Stimulated activated CD4-positive, alpha-beta T cell treated with anti-CD3 and anti-CD28 coated beads, Interleukin-15, amount 100 ng/mL, for 24 hours (primary cell): ENCODE data around the gene NR4A1.

Experiments used
- DNase-seq: peaks from one replicate; pipeline ENCODE4 v3.0.0-alpha.2; 2020

NR4A1 gene

DNA sequence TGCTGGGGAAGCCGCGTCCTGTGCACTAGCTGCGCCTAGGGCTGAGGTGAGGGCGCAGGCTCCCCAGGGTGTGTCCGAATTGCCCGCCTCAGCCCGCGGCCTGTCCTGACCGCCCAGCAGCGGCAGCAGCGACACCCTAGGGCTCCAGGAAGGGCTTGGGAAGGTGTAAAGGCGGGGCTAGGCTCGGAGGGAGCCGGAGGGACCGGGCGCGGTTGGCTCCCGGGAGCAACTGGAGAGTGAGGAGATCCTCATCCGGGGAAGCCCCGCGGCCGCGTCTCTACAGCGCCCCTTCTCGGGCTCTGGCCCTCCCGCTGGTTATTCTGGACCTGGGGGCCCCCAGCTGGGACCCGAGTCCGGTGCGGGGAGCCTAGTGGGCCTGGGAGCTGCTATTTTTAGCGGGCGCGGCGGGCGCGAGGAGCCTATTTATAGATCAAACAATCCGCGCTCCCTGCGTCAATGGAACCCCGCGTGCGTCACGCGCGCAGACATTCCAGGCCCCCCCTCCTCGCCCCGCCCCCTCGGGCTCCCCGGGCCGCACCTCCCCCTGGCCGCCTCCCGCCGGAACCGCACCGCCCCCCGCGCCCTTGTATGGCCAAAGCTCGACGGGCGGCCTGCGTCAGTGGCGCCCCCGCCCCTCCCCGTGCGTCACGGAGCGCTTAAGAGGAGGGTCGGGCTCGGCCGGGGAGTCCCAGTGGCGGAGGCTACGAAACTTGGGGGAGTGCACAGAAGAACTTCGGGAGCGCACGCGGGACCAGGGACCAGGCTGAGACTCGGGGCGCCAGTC, at the start of gene NR4A1:
Gene NR4A1, plus strand, starts transcription at position 685 of the 784 bp plus-strand sequence. CDS start 2,887 bp downstream, outside the sequence.
- peak; percentile 99 for DNase-seq

DNA sequence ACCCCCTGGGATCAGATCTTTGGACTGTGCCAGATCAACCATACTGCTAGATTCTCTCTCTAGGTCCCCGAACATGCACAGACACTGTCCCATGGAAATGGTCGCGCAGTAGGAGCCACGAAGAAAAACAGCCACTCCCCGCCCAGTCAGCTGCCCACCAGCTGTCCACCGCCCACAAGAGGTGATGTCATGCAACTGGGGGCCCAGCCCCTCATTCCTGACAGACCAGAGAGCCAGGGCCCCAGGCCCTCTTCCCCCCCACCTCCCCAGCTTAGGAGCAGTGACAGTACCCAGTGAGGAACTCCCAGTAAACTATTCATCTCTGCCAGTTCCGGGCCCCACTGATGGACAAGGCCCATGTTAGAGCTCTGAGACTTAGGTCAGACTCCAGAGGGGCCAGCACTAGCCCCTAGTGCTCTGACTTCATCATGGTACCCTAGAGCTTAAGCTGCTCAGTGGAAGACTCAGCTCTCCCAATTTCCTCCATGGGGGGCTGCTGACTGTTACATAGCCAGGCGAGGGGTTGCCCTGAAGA, 48.2 kb upstream of the NR4A1 start:
- no peak for DNase-seq

DNA sequence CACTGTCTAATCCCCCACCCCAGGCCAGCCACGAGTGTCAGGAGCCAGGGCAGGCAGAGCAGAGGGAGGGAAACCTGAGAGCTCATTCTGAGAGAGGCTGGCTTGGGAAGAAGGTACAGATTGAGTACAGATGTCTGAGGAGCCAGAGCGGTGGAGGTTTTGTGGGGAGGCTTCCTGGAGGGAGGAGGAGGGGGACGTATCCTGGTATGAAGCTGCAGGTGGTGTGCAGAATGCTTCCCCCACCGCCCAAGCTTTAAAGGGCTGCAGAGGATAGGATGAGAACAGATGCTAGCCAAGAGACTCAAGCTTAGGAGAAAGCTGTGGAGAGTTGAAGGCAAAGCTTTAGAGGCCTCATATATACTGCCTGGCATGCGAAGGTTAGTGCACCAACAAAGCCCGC, 47.7 kb upstream of the NR4A1 start:
- no peak for DNase-seq

DNA sequence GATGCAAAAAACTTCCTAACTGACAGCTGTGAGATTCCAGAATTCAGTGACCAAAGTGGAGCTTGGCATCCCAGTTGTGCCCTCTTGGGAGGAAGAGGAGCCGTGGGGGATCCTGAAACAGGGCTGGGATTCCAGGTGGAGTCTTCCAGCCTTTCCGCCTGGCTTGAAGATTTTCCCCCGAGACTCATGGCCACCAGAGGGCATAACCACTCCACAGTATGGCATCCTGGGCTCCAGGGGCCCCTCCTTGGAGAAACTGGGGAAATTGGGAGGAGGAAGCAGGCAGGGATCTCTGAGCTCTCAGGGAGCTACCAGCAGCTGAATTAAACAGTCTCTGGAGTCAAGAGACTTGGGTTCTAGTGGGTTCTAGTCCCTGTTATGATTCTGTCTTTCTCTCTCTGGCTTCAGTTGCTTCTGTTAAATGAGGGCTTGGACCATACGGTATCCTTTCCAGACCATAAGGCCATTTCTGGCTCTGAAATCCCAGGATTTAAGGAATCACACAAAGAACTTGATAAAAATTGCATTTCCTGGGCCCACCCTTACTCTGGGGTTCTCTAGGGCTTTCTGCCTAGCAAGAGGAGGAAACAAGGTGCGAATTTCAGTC, 47.1 kb upstream of the NR4A1 start:
- no peak for DNase-seq

DNA sequence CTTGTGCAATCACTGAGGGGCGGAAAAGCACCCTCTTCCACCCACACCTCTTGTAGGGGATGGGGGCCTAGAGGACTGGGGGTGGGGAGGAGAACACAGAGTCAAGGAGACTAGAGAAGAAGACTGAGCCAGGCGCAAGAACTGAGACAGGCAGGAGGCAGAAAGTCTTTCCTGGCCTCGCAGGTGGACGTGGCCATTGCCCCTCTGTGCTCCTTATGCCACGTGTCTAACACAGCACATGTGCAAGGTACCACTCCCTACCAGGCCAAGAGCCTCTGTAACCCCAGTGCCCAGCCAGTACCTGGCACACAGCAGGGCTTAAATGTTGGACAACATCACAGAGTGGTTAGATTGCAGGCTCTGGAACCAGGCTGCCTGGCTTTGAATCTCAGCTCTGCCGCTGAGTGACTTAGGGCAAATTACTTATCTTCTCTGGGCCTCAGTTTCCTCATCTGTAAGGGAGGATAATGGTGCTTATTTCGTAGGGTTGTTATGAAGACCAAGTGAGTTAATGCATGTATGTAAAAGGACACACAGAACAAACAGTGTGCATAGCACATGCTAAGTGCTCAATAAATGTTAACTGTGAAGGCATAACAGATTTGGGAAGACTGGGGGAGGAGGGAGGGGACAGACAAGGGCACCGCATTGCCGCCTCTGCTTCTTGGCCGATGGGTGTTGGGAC, 45.9 kb upstream of the NR4A1 start:
- no peak for DNase-seq

DNA sequence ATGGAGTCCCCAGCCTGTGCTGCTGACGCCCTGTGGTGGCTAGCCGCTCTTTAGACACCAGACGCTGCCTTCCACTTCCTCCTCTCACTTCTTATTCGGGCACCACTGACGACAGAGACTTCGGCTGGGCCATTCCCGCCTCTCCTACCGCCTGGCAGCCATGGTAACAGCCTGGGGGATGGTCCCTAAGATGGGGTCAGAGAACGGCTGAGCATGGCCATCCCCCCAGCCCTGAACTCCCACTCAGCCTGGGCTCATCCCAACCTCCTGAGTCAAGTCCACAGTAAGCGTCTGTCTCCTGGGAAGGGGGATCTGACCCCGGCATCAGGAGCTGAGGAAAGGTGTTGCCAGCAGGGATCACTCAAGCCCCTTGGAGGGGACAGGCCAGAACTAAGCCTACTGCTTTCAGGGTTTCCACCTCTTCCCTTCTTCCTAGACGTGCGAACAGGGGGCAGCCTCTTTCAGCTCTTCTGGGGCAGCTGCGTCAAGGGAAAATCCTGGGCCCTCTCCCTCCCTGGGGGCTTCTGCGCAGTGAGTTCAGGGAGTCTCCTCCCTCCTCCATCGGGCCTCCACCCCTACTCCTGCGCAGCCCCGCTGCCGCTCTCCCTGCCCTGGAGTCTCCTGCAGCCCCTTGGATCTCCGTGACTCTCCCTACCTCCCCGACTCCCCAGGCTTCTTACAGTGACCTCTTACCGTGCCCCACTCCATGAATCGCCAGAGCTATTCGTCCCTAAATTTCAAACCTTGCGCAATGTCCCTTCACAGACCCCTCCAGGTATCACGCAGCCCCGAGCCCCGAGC, 45.1 kb upstream of the NR4A1 start:
- no peak for DNase-seq

DNA sequence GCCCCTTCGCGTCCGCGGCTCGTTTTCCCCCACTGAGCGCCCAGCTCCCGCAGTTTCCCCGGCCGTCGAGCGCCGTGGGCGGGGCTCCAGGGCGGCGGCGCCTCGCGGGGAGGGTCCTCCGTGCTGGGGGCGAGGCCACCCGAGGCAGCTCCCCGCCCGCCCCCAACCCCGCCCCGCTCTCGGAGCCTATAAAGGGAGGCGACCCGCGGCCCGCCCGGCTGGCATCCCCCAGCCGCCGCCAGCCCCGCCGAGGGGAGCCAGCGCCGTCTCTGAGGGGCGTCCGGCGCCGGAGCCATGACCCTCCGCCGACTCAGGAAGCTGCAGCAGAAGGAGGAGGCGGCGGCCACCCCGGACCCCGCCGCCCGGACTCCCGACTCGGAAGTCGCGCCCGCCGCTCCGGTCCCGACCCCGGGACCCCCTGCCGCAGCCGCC, 44.5 kb upstream of the NR4A1 start, which contains the start of gene TAMALIN:
Gene TAMALIN, plus strand, starts transcription at position 221 of the 432 bp plus-strand sequence. Its CDS starts 74 bp downstream, at position 295.
- DNase-seq: peak; percentile 83

DNA sequence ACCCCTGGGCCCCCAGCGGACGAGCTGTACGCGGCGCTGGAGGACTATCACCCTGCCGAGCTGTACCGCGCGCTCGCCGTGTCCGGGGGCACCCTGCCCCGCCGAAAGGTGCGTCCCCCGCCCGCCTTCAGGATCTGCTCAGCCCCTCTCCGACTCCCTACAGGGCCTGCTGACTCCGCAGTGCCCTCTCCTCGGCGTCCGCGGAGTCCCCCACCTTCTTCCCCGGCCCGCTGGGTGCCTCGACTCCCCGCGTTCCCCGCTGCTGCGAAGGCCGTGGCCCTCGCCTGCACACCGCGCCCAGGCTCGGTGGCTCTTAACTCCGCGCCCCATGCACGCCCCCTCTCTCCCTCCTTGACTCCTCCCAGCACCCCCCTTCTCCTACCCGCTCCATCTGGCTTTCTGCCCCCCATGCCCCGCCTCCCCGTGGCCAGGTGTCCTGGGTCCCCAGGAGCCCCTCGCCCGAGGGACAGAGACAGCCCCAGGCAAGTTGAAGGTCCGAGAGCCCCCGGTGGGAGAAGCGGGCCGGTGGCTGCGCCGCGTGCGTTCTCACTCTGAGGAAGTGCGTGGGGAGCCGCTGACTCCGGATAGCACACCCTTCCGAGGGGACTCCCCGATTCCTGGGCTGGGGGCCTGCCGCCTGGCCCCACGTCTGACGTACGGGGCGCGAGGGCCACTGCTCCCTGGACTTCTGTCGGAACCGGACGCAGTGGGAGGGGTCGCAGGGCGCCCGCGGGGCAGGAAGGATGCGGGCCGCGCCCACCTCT, 43.9 kb upstream of the NR4A1 start:
- peak; percentile 62 for DNase-seq

DNA sequence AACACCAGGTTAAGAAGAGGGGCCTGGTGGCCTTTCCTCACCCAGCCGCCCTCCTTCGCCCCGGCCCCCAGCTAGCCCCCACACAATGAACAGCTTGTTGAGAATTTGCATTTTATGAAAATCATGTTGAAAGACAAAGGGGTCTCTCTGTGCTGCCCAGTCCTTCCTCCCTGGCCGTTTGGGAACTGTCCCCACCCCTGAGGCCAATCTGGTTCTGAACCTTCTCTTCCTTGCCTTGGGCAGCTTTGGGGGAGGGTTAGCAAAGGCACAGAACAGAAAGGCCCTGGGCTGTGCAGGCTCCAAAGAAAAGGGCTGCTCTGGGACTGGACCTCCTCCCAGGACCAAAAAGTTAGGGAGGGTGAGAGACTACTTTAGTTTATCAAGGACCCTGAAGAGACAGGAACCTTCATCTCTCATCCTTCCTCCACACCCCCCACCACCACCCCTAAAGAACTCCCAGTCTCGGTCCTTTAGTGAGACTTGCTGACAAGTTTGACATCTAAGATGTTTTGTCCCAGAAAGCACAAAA, 43.2 kb upstream of the NR4A1 start:
- DNase-seq: no peak

DNA sequence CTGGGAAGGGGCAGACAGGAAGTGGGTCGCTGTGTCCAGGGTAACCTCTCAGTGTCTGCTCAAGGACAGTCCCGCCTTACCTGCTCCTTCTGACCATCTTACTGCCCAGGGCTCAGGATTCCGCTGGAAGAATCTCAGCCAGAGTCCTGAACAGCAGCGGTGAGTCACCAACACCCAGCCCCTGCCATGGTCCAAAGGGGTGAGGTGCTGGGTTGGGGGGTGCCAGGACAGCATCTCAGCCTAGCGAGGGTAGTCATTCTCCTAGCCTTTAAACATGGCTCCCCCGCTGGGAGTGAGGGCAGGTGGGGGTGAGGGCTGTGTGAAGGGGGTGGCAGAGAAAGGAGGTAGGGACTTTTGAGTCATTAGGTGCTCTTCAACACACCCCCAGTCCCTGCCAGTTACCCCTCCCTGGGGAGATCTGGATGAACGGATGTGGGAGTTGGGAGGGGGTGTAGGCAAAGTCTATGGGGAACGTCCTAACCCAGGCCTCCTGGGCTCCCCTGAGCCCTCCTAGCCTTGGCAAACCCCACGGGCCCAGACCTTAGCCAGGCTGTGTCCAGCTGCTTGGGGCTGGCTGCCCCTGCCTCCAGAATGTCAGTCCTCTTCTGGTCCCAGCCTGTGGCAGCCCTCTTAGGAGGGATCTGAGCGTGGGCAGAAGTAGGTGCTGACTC, 42.0 kb upstream of the NR4A1 start:
- no peak for DNase-seq

DNA sequence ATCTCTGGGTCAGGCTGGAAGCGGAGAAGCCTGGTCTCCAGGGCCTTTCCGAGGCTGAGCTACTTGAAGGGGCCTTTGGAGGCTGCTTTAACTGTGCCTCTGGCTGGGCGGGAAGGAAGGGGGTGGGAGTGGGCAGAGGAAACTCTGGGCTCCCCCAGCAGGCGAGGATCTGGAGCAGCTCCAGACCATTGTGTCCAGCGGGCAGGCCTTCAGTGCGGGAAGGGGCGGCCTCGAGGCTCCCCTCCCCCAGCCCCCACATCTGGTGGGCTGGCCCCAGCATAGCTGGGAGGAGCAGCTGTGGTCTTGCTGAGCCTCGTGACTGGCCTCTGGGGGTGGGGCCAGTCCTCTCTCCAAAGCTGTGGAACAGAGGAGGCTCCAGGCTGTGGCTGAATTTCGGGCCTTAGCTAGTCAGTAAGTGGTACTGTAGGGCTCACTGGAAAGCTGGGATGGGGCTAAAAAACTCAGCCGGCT, 41.1 kb upstream of the NR4A1 start:
- no peak for DNase-seq

DNA sequence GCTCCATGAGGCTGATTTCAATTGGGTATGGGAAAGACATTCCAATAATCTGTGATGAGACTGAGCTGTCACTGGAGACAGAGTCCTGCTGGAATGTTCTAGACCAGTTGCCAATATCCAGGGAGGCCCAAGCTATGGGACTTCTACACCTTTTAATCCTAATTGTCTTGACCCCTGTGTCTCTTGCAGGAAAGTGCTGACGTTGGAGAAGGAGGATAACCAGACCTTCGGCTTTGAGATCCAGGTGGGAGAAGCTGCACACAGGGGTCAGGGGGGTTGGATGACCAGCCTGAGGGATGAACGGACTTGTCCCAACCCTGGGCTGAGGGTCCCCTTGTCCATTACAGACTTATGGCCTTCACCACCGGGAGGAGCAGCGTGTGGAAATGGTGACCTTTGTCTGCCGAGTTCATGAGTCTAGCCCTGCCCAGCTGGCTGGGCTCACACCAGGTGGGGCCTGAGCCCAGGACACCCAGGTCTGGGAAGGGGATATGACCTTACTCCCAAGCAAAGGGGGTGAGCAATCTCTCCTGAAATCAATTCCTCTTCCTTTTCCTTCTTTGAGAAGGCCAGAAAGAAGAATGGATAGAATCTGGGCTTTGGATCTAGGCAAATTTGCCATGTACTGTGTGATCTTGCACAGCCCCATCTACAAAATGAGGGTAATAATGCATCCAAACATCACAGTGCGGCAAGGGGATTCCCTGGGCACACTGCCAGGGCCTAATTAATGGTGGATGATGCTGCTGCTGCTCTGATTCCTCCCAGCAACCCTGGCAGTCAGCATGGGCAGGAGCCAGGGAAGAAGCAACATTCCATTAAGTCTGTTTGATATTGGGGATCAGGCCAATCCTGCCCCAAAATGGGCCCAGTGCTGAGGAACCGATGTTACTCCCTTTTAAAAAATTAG, 40.3 kb upstream of the NR4A1 start:
- DNase-seq: no peak

DNA sequence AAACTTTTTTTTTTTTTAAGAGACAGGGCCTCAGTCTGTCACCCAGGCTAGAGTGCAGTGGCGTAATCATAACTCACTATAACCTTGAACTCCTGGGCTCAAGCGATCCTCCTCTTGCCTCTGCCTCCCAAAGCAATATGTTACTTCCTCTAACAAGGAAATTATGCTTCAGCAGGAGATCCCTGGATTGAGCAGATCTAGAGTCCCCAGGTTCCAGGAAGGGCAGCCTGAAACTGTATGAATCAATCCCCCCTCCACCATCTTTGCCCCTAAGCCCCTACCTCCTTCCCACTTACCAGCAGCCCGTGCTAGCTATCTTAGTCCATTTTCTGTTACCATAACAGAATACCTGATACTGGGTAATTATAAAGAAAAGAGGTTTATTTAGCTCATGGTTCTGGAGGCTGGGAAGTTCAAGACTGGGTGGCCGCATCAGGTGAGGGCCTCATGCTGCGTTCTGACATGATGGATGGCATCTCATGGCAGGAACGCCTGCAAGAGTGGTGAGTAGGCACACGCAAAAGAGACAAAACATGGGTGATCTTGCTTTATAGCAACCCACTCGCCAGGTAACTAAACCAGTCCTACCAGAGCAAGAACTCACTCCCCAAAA, 39.5 kb upstream of the NR4A1 start:
- DNase-seq: no peak

DNA sequence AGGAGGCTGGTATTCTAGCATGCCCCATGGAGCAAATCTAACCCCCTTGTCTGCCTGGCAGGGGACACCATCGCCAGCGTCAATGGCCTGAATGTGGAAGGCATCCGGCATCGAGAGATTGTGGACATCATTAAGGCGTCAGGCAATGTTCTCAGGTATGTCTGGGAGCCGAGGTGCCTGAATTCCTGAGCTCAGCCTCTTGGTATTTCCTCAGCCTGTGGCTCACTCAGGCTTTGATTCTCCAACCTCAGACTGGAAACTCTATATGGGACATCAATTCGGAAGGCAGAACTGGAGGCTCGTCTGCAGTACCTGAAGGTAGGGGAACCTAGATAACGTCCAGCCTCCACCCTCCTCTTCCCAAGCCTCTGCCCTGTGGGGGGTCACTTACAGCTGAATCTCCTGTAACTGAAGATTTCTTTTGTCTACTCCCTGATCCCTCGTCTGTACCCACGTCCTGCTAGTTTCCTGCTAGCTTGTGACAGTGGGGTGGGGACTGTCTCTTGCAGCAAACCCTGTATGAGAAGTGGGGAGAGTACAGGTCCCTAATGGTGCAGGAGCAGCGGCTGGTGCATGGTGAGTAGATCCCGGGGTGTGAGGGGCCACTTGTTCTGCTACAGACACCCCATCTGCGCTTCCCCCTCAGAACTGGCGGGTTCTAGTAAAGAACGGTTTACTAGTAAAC, 37.5 kb upstream of the NR4A1 start:
- DNase-seq: no peak

DNA sequence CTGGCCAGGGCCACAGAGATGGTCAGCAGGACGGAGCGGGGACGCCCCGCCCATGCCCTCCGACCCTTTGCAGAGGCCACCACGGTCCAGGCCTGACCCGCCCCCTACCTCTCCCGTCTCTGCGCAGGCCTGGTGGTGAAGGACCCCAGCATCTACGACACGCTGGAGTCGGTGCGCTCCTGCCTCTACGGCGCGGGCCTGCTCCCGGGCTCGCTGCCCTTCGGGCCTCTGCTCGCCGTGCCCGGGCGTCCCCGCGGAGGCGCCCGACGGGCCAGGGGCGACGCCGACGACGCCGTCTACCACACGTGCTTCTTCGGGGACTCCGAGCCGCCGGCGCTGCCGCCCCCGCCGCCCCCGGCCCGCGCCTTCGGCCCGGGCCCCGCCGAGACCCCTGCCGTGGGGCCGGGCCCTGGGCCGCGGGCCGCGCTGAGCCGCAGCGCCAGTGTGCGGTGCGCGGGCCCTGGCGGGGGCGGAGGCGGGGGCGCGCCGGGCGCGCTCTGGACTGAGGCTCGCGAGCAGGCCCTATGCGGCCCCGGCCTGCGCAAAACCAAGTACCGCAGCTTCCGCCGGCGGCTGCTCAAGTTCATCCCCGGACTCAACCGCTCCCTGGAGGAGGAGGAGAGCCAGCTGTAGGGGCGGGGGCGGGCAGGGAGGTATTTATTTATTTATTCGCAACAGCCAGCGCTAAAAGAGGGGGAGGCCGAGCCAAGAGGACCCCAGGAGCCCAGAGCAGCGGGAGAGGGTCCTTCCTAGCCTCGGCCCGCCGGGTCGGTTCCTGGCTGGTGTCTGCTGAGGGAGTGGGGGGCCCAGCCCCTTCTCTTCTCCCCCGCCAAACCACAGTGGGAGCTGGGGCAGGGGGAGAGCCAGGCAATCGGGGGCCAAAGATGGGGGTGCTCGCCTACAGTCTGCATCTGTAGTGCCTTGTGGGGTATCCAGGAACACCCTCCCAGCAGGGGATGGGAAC, 36.4 kb upstream of the NR4A1 start:
- DNase-seq: no peak

DNA sequence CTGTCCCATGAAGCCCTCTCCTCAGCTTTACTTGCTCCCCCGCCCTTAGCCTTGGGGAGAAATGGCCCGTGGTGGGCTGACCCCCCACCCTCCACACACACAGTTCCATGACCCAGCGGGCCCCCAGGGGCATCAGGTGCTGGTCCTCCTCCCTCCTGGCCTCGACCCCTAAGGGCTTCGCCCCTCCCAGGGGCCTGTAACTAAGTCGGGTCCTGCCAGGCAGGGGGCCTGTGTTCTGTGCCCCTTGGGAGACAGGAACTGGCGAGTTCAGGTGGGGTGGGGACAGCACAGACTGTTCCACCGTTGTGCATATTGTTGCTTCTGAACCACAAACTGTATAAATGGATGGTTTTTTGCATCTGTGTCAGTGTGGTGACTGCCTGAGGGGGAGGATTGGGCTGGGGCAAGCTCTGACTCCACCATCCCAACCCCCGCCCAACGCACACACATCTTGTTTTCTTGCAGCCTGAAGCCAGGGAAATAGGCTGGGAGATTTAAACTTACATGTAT, 35.7 kb upstream of the NR4A1 start:
- DNase-seq: no peak

DNA sequence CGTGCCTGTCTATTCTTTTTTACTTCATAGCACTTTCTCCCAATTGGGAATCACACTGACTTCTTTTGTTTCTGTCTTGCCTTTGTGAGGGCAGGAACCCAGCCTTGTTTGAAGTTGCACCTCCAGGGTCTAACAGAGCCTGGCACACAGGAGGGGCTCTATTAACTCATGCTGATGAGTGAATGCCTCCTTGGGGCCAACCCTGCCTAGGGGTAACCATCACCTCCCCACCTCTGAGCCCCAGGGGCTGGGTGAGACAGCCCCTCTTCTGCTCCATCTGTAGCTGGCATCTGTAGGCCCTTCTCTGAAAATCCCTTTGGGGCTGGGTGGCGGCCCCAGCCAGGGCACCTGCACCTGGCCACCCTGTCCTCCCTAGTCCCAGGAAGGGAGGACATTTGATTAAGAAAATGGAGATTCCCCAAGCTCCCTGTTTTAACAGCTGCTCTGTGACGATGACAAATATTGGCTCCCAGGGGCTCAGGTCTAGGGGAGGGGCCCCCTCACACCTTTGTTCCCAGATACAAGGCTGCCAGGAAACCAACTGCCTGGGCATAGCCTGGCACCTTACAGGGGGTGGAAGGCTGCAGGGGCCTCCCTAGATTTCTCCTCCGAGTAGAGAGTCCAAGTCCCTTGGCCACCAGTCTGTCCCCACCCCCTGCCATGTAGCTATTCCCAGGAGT, 32.7 kb upstream of the NR4A1 start:
- DNase-seq: no peak
